Activated CD8-positive, alpha-beta T cell treated with anti-CD3 and anti-CD28 coated beads for 36 hours (primary cell): Measurements from ENCODE around the gene HS1BP3. TPM values are rescaled to one million over a fixed set of nuclear protein-coding genes. Genes with fewer than 3 reads are reported as not detected.

Experiments
- ATAC-seq: fragments of 200-7000 bp; cut with Tn5 transposase; one replicate; pipeline ENCODE4 v1.10.0; 2021; ENCODE audit warnings: mild to moderate bottlenecking, moderate library complexity
- CTCF ChIA-PET: fragments of 350-600 bp; sonication (Branson Sonifier 250); formaldehyde crosslinking; loops from one replicate; lab custom pipeline; 2021; ENCODE audit warnings: antibody characterized with exemption; lab: Charles Lee
- POLR2A ChIA-PET: fragments of 350-600 bp; sonication (Branson Sonifier 250); formaldehyde crosslinking; loops from one replicate; lab custom pipeline; 2021; ENCODE audit warnings: antibody characterized with exemption; lab: Charles Lee
- DNase-seq: peaks from one replicate; pipeline ENCODE4 v3.0.0-alpha.2; 2020
- H3K27ac Mint-ChIP-seq: one replicate; pipeline ENCODE4 v1.8.0; 2021; ENCODE audit warnings: mild to moderate bottlenecking, mixed read lengths
- H3K27me3 Mint-ChIP-seq: one replicate; pipeline ENCODE4 v1.8.0; 2021; ENCODE audit warnings: mixed read lengths
- H3K36me3 Mint-ChIP-seq: one replicate; pipeline ENCODE4 v1.8.0; 2021; ENCODE audit warnings: low read depth, mixed read lengths
- H3K4me1 Mint-ChIP-seq: one replicate; pipeline ENCODE4 v1.8.0; 2021; ENCODE audit warnings: low read depth, mixed read lengths
- H3K4me3 Mint-ChIP-seq: one replicate; pipeline ENCODE4 v1.8.0; 2021; ENCODE audit warnings: mild to moderate bottlenecking, moderate library complexity, mixed read lengths
- H3K9me3 Mint-ChIP-seq: one replicate; pipeline ENCODE4 v1.8.0; 2021; ENCODE audit warnings: mixed read lengths
- CTCF ChIP-seq: fragments of 200-600 bp; IDR thresholded peaks from one replicate; pipeline ENCODE4 v1.8.0; 2022; ENCODE audit warnings: antibody characterized with exemption, mild to moderate bottlenecking
- intact Hi-C: fragments of 100-400 bp; cut with micrococcal nuclease; formaldehyde crosslinking; loops from one replicate; pipeline ENCODE4 v1.10.0; 2022
- total RNA-seq, 2 experiments: library from RNA; stranded (reverse); gene quantifications; one replicate each; pipeline ENCODE4 v1.2.3, GENCODE V29; 2021

HS1BP3 gene
- total RNA-seq, 2 experiments from 2014 or later, result 6.5 to 7.9 TPM

DNA sequence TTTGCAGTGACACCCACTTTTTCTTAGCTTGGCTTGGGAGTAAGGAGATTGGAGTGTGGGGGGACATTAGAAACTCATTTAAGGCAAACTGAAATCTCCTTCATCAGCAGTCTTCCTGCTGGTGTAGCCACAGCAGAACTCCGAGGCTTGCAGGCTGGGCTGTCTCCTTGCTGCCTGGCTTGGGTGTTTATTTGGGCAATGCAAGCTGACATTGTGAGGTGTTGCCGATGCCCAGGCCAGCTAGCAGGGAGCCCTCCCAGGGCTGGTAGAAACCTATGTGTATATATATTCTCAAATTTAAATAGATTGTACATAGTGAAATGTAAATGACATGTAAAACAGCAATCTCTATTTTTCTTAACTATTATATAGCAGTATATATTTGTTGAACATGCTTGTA, 27.9 kb upstream of the HS1BP3 start:
- Mint-ChIP-seq H3K27me3 (no peaks in the 10 kb centered on the region), H3K27ac (no peak overlapping the region), H3K36me3 (peaks cover 12% of the 10 kb centered on the region), H3K4me1 (no peaks in the 10 kb centered on the region), H3K4me3 (no peak overlapping the region), H3K9me3 (no peaks in the 10 kb centered on the region)
- intact Hi-C loops, result loop anchor here (5.0 kb wide), 1 partner anchor 289 kb away; no protein-coding TSS in a partner anchor
- DNase-seq (no peak), ATAC-seq (no peak)
- no peak for TF ChIP-seq CTCF
- ChIA-PET CTCF (interaction anchor here (2.0 to 11.2 kb wide), 2 partner anchors 18 to 284 kb away, joined by 9 to 83 read pairs; no protein-coding TSS in a partner anchor), POLR2A (no interaction called here)

DNA sequence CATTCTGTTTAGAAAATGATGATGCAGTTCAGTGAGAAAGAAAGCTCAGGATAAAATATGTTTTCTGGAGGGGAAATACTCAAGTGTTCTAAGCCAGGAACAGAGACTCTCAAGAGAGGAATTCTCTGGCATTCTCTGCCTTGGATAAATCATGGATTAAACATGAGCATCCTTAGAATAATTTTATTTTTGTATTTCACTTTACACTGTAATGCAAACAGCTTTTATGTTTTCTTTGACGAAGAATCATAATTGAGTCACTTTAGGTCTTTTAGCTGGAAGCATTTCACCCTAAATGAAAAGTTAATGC, 27.1 kb upstream of the HS1BP3 start:
- H3K27ac Mint-ChIP-seq, result no peak overlapping the region
- no peaks in the 10 kb centered on the region for H3K9me3 Mint-ChIP-seq
- H3K36me3 Mint-ChIP-seq, result peaks cover 11% of the 10 kb centered on the region
- DNase-seq (no peak), ATAC-seq (no peak)
- no peak overlapping the region for H3K4me3 Mint-ChIP-seq
- ChIA-PET POLR2A (no interaction called here), CTCF (interaction anchor here (0.8 to 11.2 kb wide), 5 partner anchors 12 to 285 kb away, joined by 3 to 83 read pairs (median 5); partner anchors contain the start of gene GDF7)
- peaks cover 2% of the 10 kb centered on the region for H3K27me3 Mint-ChIP-seq
- no peak for TF ChIP-seq CTCF
- H3K4me1 Mint-ChIP-seq, result no peaks in the 10 kb centered on the region
- intact Hi-C loops, result loop anchor here (5.0 kb wide), 1 partner anchor 289 kb away; no protein-coding TSS in a partner anchor

DNA sequence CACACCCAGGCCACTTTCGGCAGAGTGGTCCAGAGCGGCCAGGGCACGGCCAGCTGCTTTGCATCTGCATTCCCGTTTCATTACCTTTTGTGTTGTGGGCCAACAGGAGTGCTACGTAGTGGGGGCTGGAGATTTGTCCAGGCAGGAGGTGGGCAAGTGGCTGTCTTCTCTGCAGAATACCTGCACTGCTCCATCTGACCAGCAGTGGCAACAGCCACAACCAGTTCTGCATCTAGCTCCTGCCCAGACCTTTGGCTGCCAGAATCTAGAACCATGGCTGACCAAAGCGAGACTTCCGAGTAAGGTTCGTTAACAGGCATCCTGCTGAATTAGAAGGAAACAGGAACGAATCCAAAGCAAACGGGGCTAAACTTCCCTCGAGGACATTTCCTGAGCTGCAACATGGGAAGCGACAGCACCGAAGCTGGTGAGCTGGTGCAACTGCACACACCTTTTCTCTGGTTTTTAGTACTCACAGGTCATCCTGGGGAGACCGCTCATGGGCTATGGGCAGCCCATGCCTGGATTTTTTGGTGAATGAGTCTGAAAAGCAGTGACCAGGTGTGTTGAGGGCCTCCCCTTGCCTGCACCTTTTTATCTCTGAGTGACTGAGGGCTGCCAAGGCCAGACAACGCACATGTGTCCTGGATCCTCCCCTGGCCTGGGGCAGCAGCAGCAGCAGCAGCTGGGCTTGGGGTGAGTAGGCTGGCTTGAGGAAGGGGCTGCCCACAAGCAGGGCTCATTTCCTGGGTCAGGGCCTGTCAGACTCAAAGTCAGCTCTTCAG, 26.6 kb upstream of the HS1BP3 start:
- POLR2A ChIA-PET, result no interaction called here
- no peak for TF ChIP-seq CTCF
- intact Hi-C loops, result loop anchor here (5.0 kb wide), 1 partner anchor 290 kb away; no protein-coding TSS in a partner anchor
- peaks cover 5% of the 10 kb centered on the region for H3K27me3 Mint-ChIP-seq
- no peak overlapping the region for H3K4me3 Mint-ChIP-seq
- CTCF ChIA-PET, result interaction anchor here (0.8 to 11.2 kb wide), 8 partner anchors 11 to 286 kb away, joined by 3 to 83 read pairs (median 4); partner anchors contain the start of gene GDF7
- ATAC-seq, result no peak
- no peaks in the 10 kb centered on the region for H3K9me3 Mint-ChIP-seq
- no peak for DNase-seq
- peaks cover 8% of the 10 kb centered on the region for H3K36me3 Mint-ChIP-seq
- no peak overlapping the region for H3K27ac Mint-ChIP-seq
- no peaks in the 10 kb centered on the region for H3K4me1 Mint-ChIP-seq

DNA sequence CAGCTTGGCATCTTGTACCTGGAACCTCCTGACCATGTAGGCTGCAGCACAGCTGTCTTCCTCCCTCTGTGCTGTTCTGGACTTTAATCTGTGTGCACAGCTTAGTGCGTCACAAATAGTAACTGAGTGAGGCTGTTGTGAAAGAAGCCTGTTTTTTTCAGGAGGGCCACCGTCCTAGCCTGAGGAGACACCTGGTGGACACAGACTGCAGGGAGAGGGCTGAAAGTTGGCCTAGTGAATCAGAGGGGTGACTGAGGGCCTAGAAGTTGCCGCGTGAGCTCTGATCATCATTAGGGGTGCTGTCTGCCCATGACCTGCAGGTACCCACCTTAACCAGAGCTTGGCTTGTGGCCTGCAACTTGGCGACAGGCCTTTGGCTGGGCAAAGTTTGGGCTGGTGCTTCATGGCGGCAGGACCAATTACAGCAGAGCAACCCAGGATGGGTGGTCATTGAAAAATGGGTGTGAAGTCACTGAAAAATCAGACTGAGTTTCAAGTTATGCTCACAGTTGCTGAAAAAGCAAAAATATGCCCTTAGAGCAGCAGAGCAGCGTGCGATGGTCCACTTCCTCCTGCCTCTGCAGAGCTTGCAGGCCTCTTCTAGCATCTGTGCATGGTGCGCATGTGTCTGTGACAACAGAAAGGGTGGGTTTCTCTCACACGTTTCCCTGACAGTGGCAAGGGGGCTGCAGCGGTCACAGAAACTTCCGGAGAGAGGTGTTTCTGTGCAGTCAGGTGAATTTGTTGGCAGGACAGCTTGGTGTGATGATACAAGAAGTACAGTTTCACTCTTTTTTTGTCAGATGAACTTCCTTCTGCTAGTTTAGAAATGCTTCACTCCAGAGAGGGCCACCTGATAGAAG, 25.7 kb upstream of the HS1BP3 start:
- no peak for DNase-seq
- CTCF ChIA-PET, result interaction anchor here (0.9 to 11.2 kb wide), 8 partner anchors 11 to 287 kb away, joined by 3 to 83 read pairs (median 5); no protein-coding TSS in a partner anchor

More for the DNA sequence above, 25.7 kb upstream of the HS1BP3 start:
- Mint-ChIP-seq H3K9me3 (no peaks in the 10 kb centered on the region), H3K4me3 (no peak overlapping the region), H3K27ac (no peak overlapping the region), H3K27me3 (peaks cover 12% of the 10 kb centered on the region), H3K4me1 (no peaks in the 10 kb centered on the region), H3K36me3 (peaks cover 2% of the 10 kb centered on the region)
- intact Hi-C loops, result loop anchor here (5.0 kb wide), 1 partner anchor 291 kb away; no protein-coding TSS in a partner anchor
- no peak for TF ChIP-seq CTCF
- no peak for ATAC-seq
- POLR2A ChIA-PET, result interaction anchor here (1.3 kb wide), 1 partner anchor 25 kb away, joined by 3 read pairs; no protein-coding TSS in a partner anchor
